Measurements from ENCODE around the gene RBM6.
"Not testable (repeated sequence)": the region's sequence is repeated elsewhere in the genome, so short reads cannot be mapped to it uniquely, and the experiment has no call there.

RBM6 gene

GRCh38 chr3:49932281-49932680 is 7.7 kb upstream of the RBM6 start:
- not testable (repeated sequence) for H3K27me3 Mint-ChIP-seq, H3K9me3 Mint-ChIP-seq, H3K4me3 Mint-ChIP-seq, H3K36me3 Mint-ChIP-seq, H3K27ac Mint-ChIP-seq
- H3K4me1 Mint-ChIP-seq: peaks cover 21% of the 10 kb centered on the region

- H3K9me3 Mint-ChIP-seq: no peaks in the 10 kb centered on the region
- H3K36me3 Mint-ChIP-seq: no peaks in the 10 kb centered on the region
- H3K27me3 Mint-ChIP-seq: no peaks in the 10 kb centered on the region
- no peak overlapping the region for H3K27ac Mint-ChIP-seq
- no peak overlapping the region for H3K4me3 Mint-ChIP-seq
- peaks cover 7% of the 10 kb centered on the region for H3K4me1 Mint-ChIP-seq
These were observed 2.9 kb upstream of the RBM6 start for GRCh38 chr3:49937090-49937489.

GRCh38 chr3:49940667-49941249 is 808 bp downstream of the RBM6 start:
- peak overlapping the region; percentile 99 for H3K4me3 Mint-ChIP-seq
- H3K36me3 Mint-ChIP-seq: peaks cover 7% of the 10 kb centered on the region
- H3K9me3 Mint-ChIP-seq: no peaks in the 10 kb centered on the region
- no peaks in the 10 kb centered on the region for H3K27me3 Mint-ChIP-seq
- H3K4me1 Mint-ChIP-seq: peaks cover 20% of the 10 kb centered on the region
- peak overlapping the region; percentile 88 for H3K27ac Mint-ChIP-seq

- Mint-ChIP-seq H3K9me3 (no peaks in the 10 kb centered on the region), H3K36me3 (peaks cover 9% of the 10 kb centered on the region), H3K4me1 (peaks cover 30% of the 10 kb centered on the region), H3K27ac (peak overlapping the region; percentile 25), H3K27me3 (no peaks in the 10 kb centered on the region), H3K4me3 (peak overlapping the region; percentile 9)
These were observed 2.7 kb downstream of the RBM6 start for GRCh38 chr3:49942651-49943050.

- H3K27ac Mint-ChIP-seq: no peak overlapping the region
- no peaks in the 10 kb centered on the region for H3K9me3 Mint-ChIP-seq
- H3K4me1 Mint-ChIP-seq: peaks cover 31% of the 10 kb centered on the region
- no peaks in the 10 kb centered on the region for H3K27me3 Mint-ChIP-seq
- no peak overlapping the region for H3K4me3 Mint-ChIP-seq
- H3K36me3 Mint-ChIP-seq: peaks cover 5% of the 10 kb centered on the region
These were observed 13.0 kb downstream of the RBM6 start for GRCh38 chr3:49952924-49953323.

- H3K36me3 Mint-ChIP-seq: peaks cover 5% of the 10 kb centered on the region
- no peak overlapping the region for H3K27ac Mint-ChIP-seq
- H3K27me3 Mint-ChIP-seq: no peaks in the 10 kb centered on the region
- H3K9me3 Mint-ChIP-seq: no peaks in the 10 kb centered on the region
- H3K4me3 Mint-ChIP-seq: no peak overlapping the region
- H3K4me1 Mint-ChIP-seq: peaks cover 29% of the 10 kb centered on the region
These were observed 15.7 kb downstream of the RBM6 start for GRCh38 chr3:49955636-49956035.

- H3K9me3 Mint-ChIP-seq: no peaks in the 10 kb centered on the region
- H3K4me1 Mint-ChIP-seq: peaks cover 15% of the 10 kb centered on the region
- H3K27me3 Mint-ChIP-seq: no peaks in the 10 kb centered on the region
- H3K4me3 Mint-ChIP-seq: no peak overlapping the region
- H3K36me3 Mint-ChIP-seq: peaks cover 9% of the 10 kb centered on the region
- peak overlapping the region; percentile 62 for H3K27ac Mint-ChIP-seq
These were observed 26.4 kb downstream of the RBM6 start for GRCh38 chr3:49966233-49966942.

- Mint-ChIP-seq H3K27ac (no peak overlapping the region), H3K9me3 (no peaks in the 10 kb centered on the region), H3K4me3 (no peak overlapping the region), H3K27me3 (no peaks in the 10 kb centered on the region), H3K36me3 (peaks cover 9% of the 10 kb centered on the region), H3K4me1 (peaks cover 15% of the 10 kb centered on the region)
These were observed 27.3 kb downstream of the RBM6 start for GRCh38 chr3:49967291-49967690.

- Mint-ChIP-seq H3K4me1 (peaks cover 15% of the 10 kb centered on the region), H3K27ac (no peak overlapping the region), H3K4me3 (no peak overlapping the region), H3K27me3 (no peaks in the 10 kb centered on the region), H3K9me3 (no peaks in the 10 kb centered on the region), H3K36me3 (peaks cover 11% of the 10 kb centered on the region)
These were observed 28.4 kb downstream of the RBM6 start for GRCh38 chr3:49968346-49968745.

GRCh38 chr3:49972656-49973055 is 32.7 kb downstream of the RBM6 start:
- H3K9me3 Mint-ChIP-seq: no peaks in the 10 kb centered on the region
- peaks cover 7% of the 10 kb centered on the region for H3K4me1 Mint-ChIP-seq
- no peak overlapping the region for H3K27ac Mint-ChIP-seq
- no peak overlapping the region for H3K4me3 Mint-ChIP-seq
- no peaks in the 10 kb centered on the region for H3K27me3 Mint-ChIP-seq
- H3K36me3 Mint-ChIP-seq: peaks cover 12% of the 10 kb centered on the region

GRCh38 chr3:49976942-49977341 is 37.0 kb downstream of the RBM6 start:
- no peak overlapping the region for H3K27ac Mint-ChIP-seq
- H3K4me3 Mint-ChIP-seq: no peak overlapping the region
- H3K4me1 Mint-ChIP-seq: no peaks in the 10 kb centered on the region
- peaks cover 11% of the 10 kb centered on the region for H3K36me3 Mint-ChIP-seq
- H3K27me3 Mint-ChIP-seq: no peaks in the 10 kb centered on the region
- H3K9me3 Mint-ChIP-seq: no peaks in the 10 kb centered on the region

GRCh38 chr3:49984394-49984793 is 44.4 kb downstream of the RBM6 start:
- Mint-ChIP-seq H3K4me3 (no peak overlapping the region), H3K27me3 (no peaks in the 10 kb centered on the region)

GRCh38 chr3:49992326-49992725 is 52.4 kb downstream of the RBM6 start:
- no peaks in the 10 kb centered on the region for H3K9me3 Mint-ChIP-seq
- H3K27ac Mint-ChIP-seq: no peak overlapping the region
- H3K27me3 Mint-ChIP-seq: no peaks in the 10 kb centered on the region
- no peak overlapping the region for H3K4me3 Mint-ChIP-seq
- H3K36me3 Mint-ChIP-seq: no peaks in the 10 kb centered on the region
- peaks cover 10% of the 10 kb centered on the region for H3K4me1 Mint-ChIP-seq

More at GRCh38 chr3:49984394-49984793, 44.4 kb downstream of the RBM6 start:
- Mint-ChIP-seq H3K9me3 (no peaks in the 10 kb centered on the region), H3K4me1 (no peaks in the 10 kb centered on the region), H3K27ac (no peak overlapping the region), H3K36me3 (peaks cover 3% of the 10 kb centered on the region)

- Mint-ChIP-seq H3K4me3 (no peak overlapping the region), H3K4me1 (peaks cover 15% of the 10 kb centered on the region), H3K27me3 (no peaks in the 10 kb centered on the region), H3K9me3 (no peaks in the 10 kb centered on the region), H3K27ac (no peak overlapping the region), H3K36me3 (peaks cover 2% of the 10 kb centered on the region)
These were observed 54.5 kb downstream of the RBM6 start for GRCh38 chr3:49994476-49994875.

- Mint-ChIP-seq H3K9me3 (no peaks in the 10 kb centered on the region), H3K27ac (no peak overlapping the region), H3K4me3 (no peak overlapping the region), H3K4me1 (peaks cover 15% of the 10 kb centered on the region), H3K27me3 (no peaks in the 10 kb centered on the region), H3K36me3 (peaks cover 6% of the 10 kb centered on the region)
These were observed 56.1 kb downstream of the RBM6 start for GRCh38 chr3:49996016-49996415.

- H3K4me3 Mint-ChIP-seq: no peak overlapping the region
- no peak overlapping the region for H3K27ac Mint-ChIP-seq
- peaks cover 9% of the 10 kb centered on the region for H3K36me3 Mint-ChIP-seq
- H3K9me3 Mint-ChIP-seq: no peaks in the 10 kb centered on the region
- H3K4me1 Mint-ChIP-seq: peaks cover 16% of the 10 kb centered on the region
- no peaks in the 10 kb centered on the region for H3K27me3 Mint-ChIP-seq
These were observed 57.9 kb downstream of the RBM6 start for GRCh38 chr3:49997862-49998261.

- Mint-ChIP-seq H3K27me3 (no peaks in the 10 kb centered on the region), H3K4me3 (no peak overlapping the region), H3K27ac (no peak overlapping the region), H3K9me3 (no peaks in the 10 kb centered on the region), H3K36me3 (peaks cover 9% of the 10 kb centered on the region), H3K4me1 (peaks cover 13% of the 10 kb centered on the region)
These were observed 58.4 kb downstream of the RBM6 start for GRCh38 chr3:49998326-49998725.

All from activated naive CD4-positive, alpha-beta T cell treated with anti-CD3 and anti-CD28 coated beads, Interleukin-2, amount 50 U/mL, for 24 hours (primary cell).